Upper lobe of left lung (tissue), 6 donors: ENCODE measurements around the gene PTPN12. TPM values are rescaled to one million over a fixed set of nuclear protein-coding genes. Genes with fewer than 3 reads are reported as not detected.
A peak's percentile ranks its signal among the peaks of the same experiment; 100 is the strongest.

Source experiments
- ATAC-seq, 2 donors: fragments of 200-7000 bp; cut with Tn5 transposase; one replicate each; pipeline ENCODE4 v1.9.1; 2022; ENCODE audit warnings: mild to moderate bottlenecking in 2 of 2, moderate library complexity in 2 of 2; ENCODE audit not compliant: low FRiP score in 2 of 2
- DNase-seq, 2 donors: peaks; one replicate each; pipeline ENCODE4 v3.0.0-alpha.2; 2019 to 2020
- H3K27ac ChIP-seq, 4 donors: fragments of 200-600 bp; sonication (generic); one replicate each; pipeline ENCODE4 v1.5.1; 2016 to 2019
- H3K27me3 ChIP-seq, 4 donors: fragments of 200-600 bp; sonication (generic); one replicate each; pipeline ENCODE4 v1.5.1; 2017 to 2019
- H3K36me3 ChIP-seq, 4 donors: fragments of 200-600 bp; sonication (generic); one replicate each; pipeline ENCODE4 v1.5.1; 2016 to 2019
- H3K4me1 ChIP-seq, 4 donors: fragments of 200-600 bp; sonication (generic); one replicate each; pipeline ENCODE4 v1.5.1; 2018 to 2019
- H3K4me3 ChIP-seq, 4 donors: fragments of 200-600 bp; sonication (generic); one replicate each; pipeline ENCODE4 v1.5.1; 2017 to 2019; ENCODE audit warnings: mild to moderate bottlenecking in 2 of 4, moderate library complexity in 1 of 4
- H3K9me3 ChIP-seq, 4 donors: fragments of 200-600 bp; sonication (generic); one replicate each; pipeline ENCODE4 v1.5.1; 2018 to 2019
- CTCF ChIP-seq, 6 experiments: fragments of 450-650 bp in 4 of 6; fragments of 200-600 bp in 2 of 6; sonication (generic) in 2 of 6; IDR thresholded peaks; one replicate each; pipeline ENCODE4 v1.5.1; 2016 to 2019; ENCODE audit warnings: antibody characterized with exemption in 6 of 6
- EP300 ChIP-seq, 4 donors: sonication (generic); formaldehyde crosslinking; IDR thresholded peaks; one replicate each; pipeline ENCODE4 v1.5.1; 2017; ENCODE audit warnings: antibody characterized with exemption in 4 of 4, control low read depth in 2 of 4
- POLR2A ChIP-seq, 4 donors: fragments of 450-650 bp; IDR thresholded peaks; one replicate each; pipeline ENCODE4 v1.5.1; 2016 to 2017; ENCODE audit warnings: antibody characterized with exemption in 4 of 4, mild to moderate bottlenecking in 2 of 4
- POLR2AphosphoS5 ChIP-seq, 2 donors: sonication (generic); formaldehyde crosslinking; IDR thresholded peaks; one replicate each; pipeline ENCODE4 v1.5.1; 2017; ENCODE audit warnings: antibody characterized with exemption in 2 of 2
- WGBS, 2 donors: methylation state at CpG; one replicate each; pipeline ENCODE4 v1.1.5; 2017 to 2018; 5-methylcytosine and 5-hydroxymethylcytosine counted together
- total RNA-seq, 6 donors: library from RNA; depleted of rRNA in 4 of 6; stranded (reverse); fragments of >200 nt in 4 of 6; gene quantifications; one replicate each; pipeline versions ENCODE4 v1.1.0 to v1.2.1, GENCODE V29; 2016 to 2021
- donor health status: DM: no; HTN: no; CAD: no; lungs with moderate emphysema.
- donor health status: DM: no; HTN: yes; CAD: no; lungs with severe emphysema.

PTPN12 gene
- total RNA-seq, 6 donors from 2014 or later = 104 to 211 (median 136) TPM

GRCh38 chr7:77674878-77675277 is 137.8 kb downstream of the PTPN12 start:
- peak; percentile 46 to 72 for ATAC-seq
- H3K27me3 ChIP-seq = no peaks in the 10 kb centered on the region
- TF ChIP-seq POLR2AphosphoS5 (IDR thresholded peaks at IDR 0.05) = no peak
- no peak for TF ChIP-seq CTCF (IDR thresholded peaks at IDR 0.05)
- no peak for TF ChIP-seq POLR2A (IDR thresholded peaks at IDR 0.05)
- no peak for TF ChIP-seq EP300 (IDR thresholded peaks at IDR 0.05)
- no peaks in the 10 kb centered on the region for H3K9me3 ChIP-seq
- H3K36me3 ChIP-seq = no peaks in the 10 kb centered on the region
- no peak overlapping the region for H3K27ac ChIP-seq
- 64 to 70% methylated on average over 5 of the region's 5 CpGs for WGBS, 2 donors
- H3K4me3 ChIP-seq = no peak overlapping the region
- H3K4me1 ChIP-seq = peaks cover 0 to 9% (median 3%) of the 10 kb centered on the region in 4 donors
- peak in 1 of 2 donors; percentile 71 for DNase-seq

GRCh38 chr7:77679608-77680007 is 142.5 kb downstream of the PTPN12 start:
- H3K27me3 ChIP-seq = no peaks in the 10 kb centered on the region
- peaks cover 0 to 16% (median 2%) of the 10 kb centered on the region in 4 donors for H3K36me3 ChIP-seq
- ATAC-seq (no peak), DNase-seq (no peak)
- no peak overlapping the region for H3K4me3 ChIP-seq
- TF ChIP-seq POLR2AphosphoS5 (IDR thresholded peaks at IDR 0.05) (no peak), CTCF (IDR thresholded peaks at IDR 0.05) (no peak), POLR2A (IDR thresholded peaks at IDR 0.05) (no peak), EP300 (IDR thresholded peaks at IDR 0.05) (no peak)
- H3K27ac ChIP-seq = peak overlapping the region in 3 of 4 donors; percentile 35 to 61 (median 56)
- H3K4me1 ChIP-seq = peaks cover 7 to 20% (median 11%) of the 10 kb centered on the region in 4 donors
- no peaks in the 10 kb centered on the region for H3K9me3 ChIP-seq

- peaks cover 0 to 16% (median 2%) of the 10 kb centered on the region in 4 donors for H3K36me3 ChIP-seq
- peaks cover 12 to 26% (median 16%) of the 10 kb centered on the region in 4 donors for H3K4me1 ChIP-seq
- H3K27ac ChIP-seq = no peak overlapping the region
- 94 to 96% methylated on average over 7 of the region's 7 CpGs for WGBS, 2 donors
- ATAC-seq (no peak), DNase-seq (no peak)
- no peak overlapping the region for H3K4me3 ChIP-seq
- no peaks in the 10 kb centered on the region for H3K9me3 ChIP-seq
- no peak for TF ChIP-seq POLR2A (IDR thresholded peaks at IDR 0.05)
- no peak for TF ChIP-seq POLR2AphosphoS5 (IDR thresholded peaks at IDR 0.05)
- no peak for TF ChIP-seq CTCF (IDR thresholded peaks at IDR 0.05)
- TF ChIP-seq EP300 (IDR thresholded peaks at IDR 0.05) = no peak
- H3K27me3 ChIP-seq = no peaks in the 10 kb centered on the region
These were observed 143.2 kb downstream of the PTPN12 start for GRCh38 chr7:77680266-77680665.

- Histone ChIP-seq H3K27me3 (no peaks in the 10 kb centered on the region), H3K4me3 (no peak overlapping the region), H3K36me3 (peaks cover 0 to 16% (median 2%) of the 10 kb centered on the region in 4 donors), H3K27ac (peak overlapping the region; percentile 57 to 79 (median 72)), H3K9me3 (no peaks in the 10 kb centered on the region), H3K4me1 (peaks cover 32 to 42% (median 40%) of the 10 kb centered on the region in 4 donors)
- TF ChIP-seq CTCF (IDR thresholded peaks at IDR 0.05) = no peak
- TF ChIP-seq POLR2A (IDR thresholded peaks at IDR 0.05) = peak in 1 of 4 donors; percentile 13
- TF ChIP-seq POLR2AphosphoS5 (IDR thresholded peaks at IDR 0.05) = no peak
- no peak for TF ChIP-seq EP300 (IDR thresholded peaks at IDR 0.05)
- 46 to 47% methylated on average over 9 of the region's 9 CpGs for WGBS, 2 donors
- DNase-seq (no peak), ATAC-seq (peak in 1 of 2 donors; percentile 69)
These were observed 146.9 kb downstream of the PTPN12 start for GRCh38 chr7:77684030-77684429.

GRCh38 chr7:77685233-77685632 is 148.1 kb downstream of the PTPN12 start:
- H3K4me3 ChIP-seq = no peak overlapping the region
- TF ChIP-seq POLR2AphosphoS5 (IDR thresholded peaks at IDR 0.05) (peak; percentile 77 to 81), CTCF (IDR thresholded peaks at IDR 0.05) (peak in 4 of 6 experiments; percentile 27 to 51 (median 34)), EP300 (IDR thresholded peaks at IDR 0.05) (peak; percentile 29 to 98 (median 61)), POLR2A (IDR thresholded peaks at IDR 0.05) (peak in 1 of 4 donors; percentile 40)

More at GRCh38 chr7:77685233-77685632, 148.1 kb downstream of the PTPN12 start:
- peak overlapping the region; percentile 57 to 79 (median 72) for H3K27ac ChIP-seq
- WGBS, 2 donors = 28 to 29% methylated on average over 5 of the region's 5 CpGs
- peaks cover 0 to 23% (median 5%) of the 10 kb centered on the region in 4 donors for H3K36me3 ChIP-seq
- no peaks in the 10 kb centered on the region for H3K9me3 ChIP-seq
- DNase-seq (peak in 1 of 2 donors; percentile 69), ATAC-seq (peak; percentile 77 to 91)
- H3K27me3 ChIP-seq = no peaks in the 10 kb centered on the region
- H3K4me1 ChIP-seq = peaks cover 31 to 38% (median 35%) of the 10 kb centered on the region in 4 donors
